SU-DHL-6 (cell line): ENCODE results near the gene MED15.

ENCODE experiments used
- CTCF ChIP-seq: fragments of 200-600 bp; sonication (generic); IDR thresholded peaks from one replicate; pipeline ENCODE4 v1.5.1; 2017; ENCODE audit warnings: antibody characterized with exemption, mild to moderate bottlenecking, low read length, moderate library complexity; ENCODE audit not compliant: insufficient read depth, poor library complexity, severe bottlenecking
- EZH2phosphoT487 ChIP-seq: fragments of 200-600 bp; sonication (generic), shearing (Covaris generic); conservative IDR thresholded peaks from 2 replicates; pipeline ENCODE4 v1.6.1; 2018; ENCODE audit warnings: mild to moderate bottlenecking, antibody characterized with exemption, low read length, moderate library complexity, mixed read lengths

DNA sequence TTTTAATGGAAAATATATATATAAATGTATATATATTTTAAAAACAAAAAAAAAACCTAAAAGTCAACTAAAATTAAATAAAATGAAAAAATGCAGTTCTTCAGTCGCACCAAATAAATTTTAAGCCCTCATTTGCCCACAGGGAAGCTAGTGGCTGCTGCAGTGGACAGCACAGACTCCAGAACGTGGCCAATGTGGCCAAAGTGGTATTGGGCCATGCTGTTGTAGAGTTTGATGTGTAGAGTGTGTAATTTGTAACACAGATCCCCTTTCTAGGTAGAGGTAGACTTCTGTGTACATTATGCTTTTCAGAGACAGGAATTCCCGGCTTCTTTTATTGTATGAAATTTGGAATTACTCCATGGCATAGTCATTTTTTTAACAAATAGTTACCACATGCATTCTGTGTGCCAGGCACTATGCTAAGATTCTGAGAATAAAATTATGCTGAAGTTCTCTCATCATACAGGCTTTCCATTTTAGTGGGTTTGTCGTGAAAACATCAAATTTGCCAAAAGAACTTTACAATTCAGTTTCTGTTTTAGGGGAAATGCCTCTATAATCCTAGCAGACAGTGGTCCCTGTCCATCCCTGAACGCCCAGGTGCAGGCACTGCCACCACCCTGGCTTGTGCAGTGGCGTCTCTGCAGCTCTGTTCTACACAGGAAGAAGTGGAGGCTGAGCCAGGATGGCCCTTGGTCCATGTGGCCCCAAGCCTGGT is 68.5 kb downstream of the MED15 start:
- TF ChIP-seq CTCF (no peak), EZH2phosphoT487 (no peak)
